Activated naive CD4-positive, alpha-beta T cell treated with anti-CD3 and anti-CD28 coated beads, Interleukin-2, amount 10 ng/mL, durations not matched to agents 7 days and 5 days (primary cell): ENCODE results near the gene PITPNM1.

Experiments
- CTCF ChIA-PET: fragments of 350-600 bp; sonication (Branson Sonifier 250); formaldehyde crosslinking; loops from one replicate; lab custom pipeline; 2021; ENCODE audit warnings: antibody characterized with exemption; lab: Charles Lee
- DNase-seq: peaks from one replicate; pipeline ENCODE4 v3.0.0-alpha.2; 2020
- H3K27ac Mint-ChIP-seq: one replicate; pipeline ENCODE4 v1.8.0; 2021; ENCODE audit warnings: mild to moderate bottlenecking, moderate library complexity, mixed read lengths
- H3K27me3 Mint-ChIP-seq: one replicate; pipeline ENCODE4 v1.8.0; 2021; ENCODE audit warnings: mild to moderate bottlenecking, mixed read lengths
- H3K36me3 Mint-ChIP-seq: one replicate; pipeline ENCODE4 v1.8.0; 2021; ENCODE audit warnings: mixed read lengths
- H3K4me1 Mint-ChIP-seq: one replicate; pipeline ENCODE4 v1.8.0; 2021; ENCODE audit warnings: mixed read lengths
- H3K4me3 Mint-ChIP-seq: one replicate; pipeline ENCODE4 v1.8.0; 2021; ENCODE audit warnings: mild to moderate bottlenecking, moderate library complexity, mixed read lengths
- H3K9me3 Mint-ChIP-seq: one replicate; pipeline ENCODE4 v1.8.0; 2021; ENCODE audit warnings: mixed read lengths

PITPNM1 gene

DNA sequence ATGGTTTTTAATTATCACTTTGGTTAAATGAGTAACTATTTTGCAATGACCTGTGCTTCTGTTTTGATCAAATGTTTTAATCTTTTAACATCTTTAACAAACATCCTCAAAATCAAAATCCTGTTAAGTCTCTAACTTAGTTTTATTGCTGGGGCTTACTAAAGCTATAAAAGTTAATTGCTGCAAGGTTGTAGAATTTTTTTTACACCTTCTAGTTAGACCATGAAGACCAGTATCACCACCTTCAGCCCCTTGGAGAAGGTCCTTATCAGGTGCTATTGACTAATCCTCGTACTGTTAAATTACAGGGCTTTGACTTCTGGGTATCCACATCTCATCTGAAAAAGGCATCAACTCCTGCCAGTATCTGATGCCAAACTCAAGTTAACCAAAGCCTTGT, 30.4 kb upstream of the PITPNM1 start:
- no peak for DNase-seq
- H3K27me3 Mint-ChIP-seq = peaks cover 3% of the 10 kb centered on the region
- H3K4me3 Mint-ChIP-seq = no peak overlapping the region
- H3K9me3 Mint-ChIP-seq = peaks cover 19% of the 10 kb centered on the region
- H3K27ac Mint-ChIP-seq = no peak overlapping the region
- peaks cover 7% of the 10 kb centered on the region for H3K36me3 Mint-ChIP-seq
- no peaks in the 10 kb centered on the region for H3K4me1 Mint-ChIP-seq
- CTCF ChIA-PET = no interaction called here

DNA sequence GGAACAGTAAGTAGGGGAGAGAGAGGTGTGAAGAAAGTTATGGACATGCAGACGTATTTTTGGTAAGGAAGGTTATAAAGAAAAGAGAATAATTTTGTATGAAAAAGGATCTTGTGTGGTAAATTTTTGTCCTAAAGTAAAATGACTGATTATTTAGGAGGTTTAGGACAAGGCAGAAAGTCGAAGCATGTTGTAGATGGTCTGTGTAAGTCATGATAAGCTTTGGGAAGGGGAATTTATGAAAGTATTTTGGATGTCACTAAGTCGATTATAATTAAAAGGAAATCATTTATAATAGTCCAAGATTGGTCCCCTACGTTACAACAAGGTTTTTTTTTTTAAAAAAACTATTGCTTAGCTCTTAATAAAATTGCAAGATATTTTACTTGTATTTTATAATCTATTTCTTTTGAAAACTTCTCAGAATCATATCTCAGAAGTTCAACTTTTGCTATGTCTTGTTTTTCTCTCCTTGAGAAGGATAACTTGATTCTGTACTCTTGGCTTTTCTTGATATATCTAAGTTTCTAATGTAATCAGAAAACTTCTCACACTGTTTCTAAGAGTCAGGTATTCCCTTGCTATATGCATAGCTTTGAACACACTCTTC, 29.0 kb upstream of the PITPNM1 start:
- Mint-ChIP-seq H3K4me3 (no peak overlapping the region), H3K36me3 (peaks cover 7% of the 10 kb centered on the region), H3K27ac (no peak overlapping the region), H3K27me3 (peaks cover 3% of the 10 kb centered on the region), H3K9me3 (peaks cover 19% of the 10 kb centered on the region), H3K4me1 (no peaks in the 10 kb centered on the region)
- CTCF ChIA-PET = no interaction called here
- DNase-seq = no peak

DNA sequence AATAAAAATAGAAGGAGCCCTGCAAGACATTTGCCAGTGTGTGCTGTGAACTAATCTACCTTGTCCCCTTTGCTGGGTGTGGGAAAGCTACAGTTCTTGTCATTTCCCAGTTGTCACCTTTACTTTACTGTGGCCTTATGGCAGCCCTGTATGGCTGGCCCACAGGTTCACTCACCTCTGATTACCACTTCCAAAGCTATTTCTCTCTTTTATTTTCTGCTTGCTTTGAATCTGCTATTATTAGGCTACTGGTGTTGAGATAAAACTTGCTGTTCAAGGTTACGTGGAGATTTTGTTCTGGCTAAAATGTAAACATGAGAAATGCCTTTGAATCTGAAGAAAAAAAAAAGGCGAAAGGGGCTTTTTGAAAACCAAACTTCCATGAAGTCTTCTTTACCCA, 27.7 kb upstream of the PITPNM1 start:
- Mint-ChIP-seq H3K4me1 (no peaks in the 10 kb centered on the region), H3K27me3 (peaks cover 7% of the 10 kb centered on the region), H3K36me3 (peaks cover 7% of the 10 kb centered on the region), H3K27ac (no peak overlapping the region), H3K9me3 (peaks cover 19% of the 10 kb centered on the region), H3K4me3 (no peak overlapping the region)
- CTCF ChIA-PET = interaction anchor here (0.6 kb wide), 1 partner anchor 601 kb away, joined by 7 read pairs; no protein-coding TSS in a partner anchor
- DNase-seq = no peak

- Mint-ChIP-seq H3K36me3 (peaks cover 7% of the 10 kb centered on the region), H3K4me1 (no peaks in the 10 kb centered on the region), H3K4me3 (no peak overlapping the region), H3K27me3 (peaks cover 16% of the 10 kb centered on the region), H3K27ac (no peak overlapping the region), H3K9me3 (peaks cover 14% of the 10 kb centered on the region)
- CTCF ChIA-PET = no interaction called here
- DNase-seq = no peak
Observed at GRCh38 chr11:67530282-67530592, 25.1 kb upstream of the PITPNM1 start.

DNA sequence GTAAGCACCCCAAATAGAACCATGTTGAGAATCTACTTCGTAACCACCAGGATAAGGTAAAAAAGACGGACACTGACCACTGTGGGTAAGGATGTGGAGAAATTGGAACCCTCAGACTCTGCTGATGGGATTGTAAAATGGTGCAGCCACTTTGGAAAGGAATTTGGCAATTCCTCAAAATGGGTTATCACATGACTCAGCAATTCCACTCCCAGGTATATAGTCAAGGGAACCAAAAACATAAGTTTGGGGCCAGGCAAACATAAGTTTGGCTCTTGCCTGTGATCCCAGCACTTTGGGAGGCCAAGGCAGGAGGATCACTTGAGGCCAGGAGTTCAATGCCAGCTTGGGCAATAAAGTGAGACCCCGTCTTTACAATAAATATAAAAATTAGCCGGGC, 23.2 kb upstream of the PITPNM1 start:
- Mint-ChIP-seq H3K4me3 (no peak overlapping the region), H3K27me3 (peaks cover 13% of the 10 kb centered on the region), H3K9me3 (peaks cover 2% of the 10 kb centered on the region), H3K4me1 (no peaks in the 10 kb centered on the region), H3K27ac (no peak overlapping the region), H3K36me3 (no peaks in the 10 kb centered on the region)
- CTCF ChIA-PET = no interaction called here
- no peak for DNase-seq

DNA sequence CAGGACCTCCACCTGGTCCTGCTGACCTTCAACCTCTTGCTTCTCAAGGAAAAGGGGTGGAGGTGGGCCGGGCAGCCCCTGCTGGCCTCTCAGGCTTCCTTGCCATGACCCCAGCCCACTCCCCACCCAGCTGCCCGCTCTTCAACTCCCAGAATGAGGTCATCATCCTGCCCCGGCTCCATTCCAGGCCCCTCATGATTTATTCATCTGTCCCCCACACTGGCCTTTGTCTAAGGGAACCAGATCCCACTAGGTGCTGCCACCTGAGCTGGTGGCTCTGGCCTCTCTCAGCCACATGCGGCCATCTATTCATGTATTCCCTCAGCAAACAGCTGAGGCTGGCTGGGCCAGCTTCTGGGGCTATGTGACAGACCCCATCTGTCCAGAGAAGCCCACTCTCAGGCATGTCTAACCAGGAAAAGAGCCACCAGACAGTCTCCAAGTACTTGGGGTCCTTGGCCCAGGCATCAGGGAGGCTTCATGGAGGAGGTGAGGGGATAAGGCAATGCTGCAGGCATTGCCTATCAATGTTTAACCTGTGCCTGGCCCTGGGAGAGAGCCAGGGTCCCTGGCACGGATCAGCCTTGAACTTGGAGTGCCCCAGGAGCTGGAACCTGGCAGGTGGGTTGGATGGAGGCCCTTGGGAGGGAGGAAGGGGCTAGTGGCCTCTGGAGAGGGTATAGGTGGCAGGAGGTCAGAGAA, 20.3 kb upstream of the PITPNM1 start:
- Mint-ChIP-seq H3K27ac (no peak overlapping the region), H3K9me3 (no peaks in the 10 kb centered on the region), H3K27me3 (peaks cover 18% of the 10 kb centered on the region), H3K4me1 (no peaks in the 10 kb centered on the region), H3K36me3 (no peaks in the 10 kb centered on the region), H3K4me3 (no peak overlapping the region)
- DNase-seq = no peak
- CTCF ChIA-PET = no interaction called here

GRCh38 chr11:67524480-67524808, 19.3 kb upstream of the PITPNM1 start:
- Mint-ChIP-seq H3K9me3 (no peaks in the 10 kb centered on the region), H3K4me1 (no peaks in the 10 kb centered on the region), H3K4me3 (no peak overlapping the region), H3K27me3 (peaks cover 18% of the 10 kb centered on the region), H3K36me3 (no peaks in the 10 kb centered on the region), H3K27ac (no peak overlapping the region)
- DNase-seq = no peak
- CTCF ChIA-PET = no interaction called here

DNA sequence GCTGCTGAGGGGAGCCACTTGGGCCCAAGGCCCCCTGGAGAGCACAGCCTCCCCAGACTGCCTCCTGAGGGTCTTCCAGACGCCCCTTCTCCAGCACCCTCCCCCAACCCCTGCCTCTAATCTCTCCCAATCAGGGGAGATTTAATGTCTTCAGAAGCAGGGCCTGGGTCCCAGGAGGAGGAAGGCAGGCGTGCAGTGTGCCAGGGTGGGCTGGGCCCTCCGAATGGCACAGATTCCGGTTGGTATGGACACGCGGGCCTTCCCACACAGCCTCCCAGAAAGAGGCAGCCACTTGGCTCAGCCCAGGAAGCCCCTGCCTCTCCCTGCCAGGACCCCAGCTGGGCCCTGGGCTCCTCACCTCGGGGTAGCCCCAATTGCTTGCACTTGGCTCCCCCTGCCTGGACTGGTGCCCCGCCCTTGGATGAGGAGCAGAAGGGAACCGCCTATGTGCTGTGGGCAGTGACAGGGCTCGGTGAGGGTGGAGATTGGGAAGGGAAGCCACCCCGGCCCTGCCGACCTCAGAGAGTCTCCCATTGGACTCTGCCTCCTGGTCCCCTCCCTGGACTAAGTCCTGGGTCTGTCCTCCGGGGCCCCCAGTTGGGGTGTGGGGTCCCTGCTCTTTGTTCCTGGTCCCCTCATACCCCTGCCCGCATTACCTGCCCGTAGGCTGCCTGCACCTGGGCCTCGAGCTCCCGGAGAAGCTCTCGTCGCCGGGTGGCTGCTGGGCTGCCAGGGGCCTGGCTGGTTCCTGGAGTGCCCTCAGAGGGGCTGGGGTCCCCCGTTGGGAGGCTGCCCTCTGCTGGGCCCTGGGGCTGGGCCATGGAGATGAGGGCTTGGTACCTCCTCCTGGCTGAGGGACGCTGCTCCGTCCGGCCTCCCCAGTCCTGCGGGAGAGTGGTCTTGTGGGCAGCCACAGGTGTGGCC, 18.7 kb upstream of the PITPNM1 start:
- Mint-ChIP-seq H3K4me1 (no peaks in the 10 kb centered on the region), H3K27ac (no peak overlapping the region), H3K27me3 (peaks cover 21% of the 10 kb centered on the region), H3K4me3 (no peak overlapping the region), H3K9me3 (no peaks in the 10 kb centered on the region), H3K36me3 (no peaks in the 10 kb centered on the region)
- no peak for DNase-seq
- CTCF ChIA-PET = no interaction called here

- peaks cover 25% of the 10 kb centered on the region for H3K27me3 Mint-ChIP-seq
- H3K4me1 Mint-ChIP-seq = no peaks in the 10 kb centered on the region
- no peak within 1 kb of the TSS for H3K27ac Mint-ChIP-seq
- DNase-seq = no peak
- H3K9me3 Mint-ChIP-seq = no peaks in the 10 kb centered on the region
- no peaks in the 10 kb centered on the region for H3K36me3 Mint-ChIP-seq
- no peak within 1 kb of the TSS for H3K4me3 Mint-ChIP-seq
- CTCF ChIA-PET = no interaction called here
Observed at GRCh38 chr11:67522844-67523555, 17.8 kb upstream of the PITPNM1 start, which contains the start of gene CABP2. TSS of gene CABP2 (minus strand) at chr11:67523446. CDS start at chr11:67523326, 120 bp downstream.

- Mint-ChIP-seq H3K4me1 (no peaks in the 10 kb centered on the region), H3K27ac (no peak overlapping the region), H3K9me3 (no peaks in the 10 kb centered on the region), H3K4me3 (no peak overlapping the region), H3K36me3 (no peaks in the 10 kb centered on the region), H3K27me3 (peaks cover 26% of the 10 kb centered on the region)
- DNase-seq = no peak
- CTCF ChIA-PET = no interaction called here
Observed at GRCh38 chr11:67522338-67522737, 17.2 kb upstream of the PITPNM1 start.

- Mint-ChIP-seq H3K9me3 (no peaks in the 10 kb centered on the region), H3K4me3 (no peak overlapping the region), H3K36me3 (no peaks in the 10 kb centered on the region), H3K27ac (no peak overlapping the region), H3K27me3 (peaks cover 22% of the 10 kb centered on the region), H3K4me1 (no peaks in the 10 kb centered on the region)
- no peak for DNase-seq
- CTCF ChIA-PET = no interaction called here
Observed at GRCh38 chr11:67521924-67522323, 16.8 kb upstream of the PITPNM1 start.

DNA sequence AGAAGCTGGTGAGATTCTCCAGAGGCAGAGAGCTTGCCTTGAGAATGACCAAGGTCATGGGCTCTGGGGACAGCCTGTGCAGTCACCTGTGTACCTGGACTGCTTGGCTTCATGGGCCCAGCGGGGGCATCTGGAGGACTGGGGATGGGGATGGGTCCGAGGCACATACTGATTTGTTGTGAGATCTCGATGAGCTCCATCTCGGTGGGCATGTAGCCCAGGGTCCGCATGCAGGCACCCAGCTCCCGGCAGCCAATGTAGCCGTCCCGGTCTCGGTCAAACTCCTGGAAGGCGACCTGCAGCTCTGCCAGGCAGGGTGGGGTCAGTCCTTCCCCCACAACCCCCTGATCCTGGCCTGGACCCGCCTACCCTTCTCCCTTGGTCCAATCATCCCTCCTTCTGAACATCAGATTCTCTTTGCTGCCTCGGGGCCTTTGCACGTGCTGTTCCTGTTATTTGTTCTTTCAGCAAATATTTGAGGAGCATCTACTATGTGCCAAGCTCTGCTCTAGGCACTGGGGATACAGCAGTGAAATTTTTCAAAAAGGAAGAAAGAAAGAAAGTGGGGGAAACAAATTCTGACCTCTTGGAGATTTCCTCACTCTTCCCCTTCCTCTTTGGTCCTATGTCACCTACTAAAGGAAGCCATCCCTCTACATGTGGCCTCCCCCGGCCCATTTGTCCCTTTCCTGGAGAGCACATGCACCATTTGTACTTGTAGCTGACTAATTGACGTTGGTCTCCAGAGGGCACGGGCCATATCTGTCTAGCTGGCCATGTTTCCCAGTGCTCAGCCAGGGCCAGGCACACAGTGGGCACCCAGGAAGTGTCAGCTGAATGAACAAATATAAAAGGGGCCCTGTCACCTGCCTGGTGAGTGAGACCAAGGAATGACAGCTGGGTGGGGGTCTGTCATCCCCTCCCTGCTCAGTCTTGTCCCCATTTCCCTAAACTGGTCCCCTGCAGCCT, 16.0 kb upstream of the PITPNM1 start:
- H3K4me1 Mint-ChIP-seq = no peaks in the 10 kb centered on the region
- H3K9me3 Mint-ChIP-seq = no peaks in the 10 kb centered on the region
- H3K36me3 Mint-ChIP-seq = no peaks in the 10 kb centered on the region
- H3K27me3 Mint-ChIP-seq = peaks cover 21% of the 10 kb centered on the region
- no peak overlapping the region for H3K27ac Mint-ChIP-seq
- H3K4me3 Mint-ChIP-seq = no peak overlapping the region
- no peak for DNase-seq
- CTCF ChIA-PET = no interaction called here

- Mint-ChIP-seq H3K4me3 (no peak overlapping the region), H3K27ac (no peak overlapping the region), H3K27me3 (peaks cover 28% of the 10 kb centered on the region), H3K4me1 (no peaks in the 10 kb centered on the region), H3K9me3 (no peaks in the 10 kb centered on the region), H3K36me3 (no peaks in the 10 kb centered on the region)
- CTCF ChIA-PET = no interaction called here
- no peak for DNase-seq
Observed at GRCh38 chr11:67519726-67520125, 14.6 kb upstream of the PITPNM1 start.
